H9 (cell line): ENCODE measurements around the gene SUV39H1. TPM values are rescaled to one million over a fixed set of nuclear protein-coding genes. Genes with fewer than 3 reads are reported as not detected.
"Not testable (repeated sequence)": the region's sequence is repeated elsewhere in the genome, so short reads cannot be mapped to it uniquely, and the experiment has no call there.

ENCODE experiments used
- DNase-seq: peaks from one replicate; pipeline ENCODE4 v3.0.0-alpha.2; 2017
- H2AFZ ChIP-seq: one replicate; pipeline ENCODE4 v1.6.1; 2013; ENCODE audit warnings: mild to moderate bottlenecking, low read length, control low read depth, moderate library complexity
- H2AK5ac ChIP-seq: 2 replicates; pipeline ENCODE4 v1.6.1; 2013; ENCODE audit warnings: low read length, control low read depth, mixed read lengths; ENCODE audit not compliant: insufficient read length
- H2BK120ac ChIP-seq: one replicate; pipeline ENCODE4 v1.6.1; 2013; ENCODE audit warnings: low read depth, mild to moderate bottlenecking, low read length, control low read depth, inconsistent platforms; ENCODE audit not compliant: poor library complexity, severe bottlenecking
- H2BK12ac ChIP-seq: 2 replicates; pipeline ENCODE4 v1.6.1; 2013; ENCODE audit warnings: low read length, control low read depth, mixed read lengths, low read depth; ENCODE audit not compliant: insufficient read length
- H2BK15ac ChIP-seq: 2 replicates; pipeline ENCODE4 v1.6.1; 2013; ENCODE audit warnings: low read depth, low read length, control low read depth
- H2BK20ac ChIP-seq: one replicate; pipeline ENCODE4 v1.6.1; 2013; ENCODE audit warnings: low read depth, mild to moderate bottlenecking, low read length, control low read depth, inconsistent platforms; ENCODE audit not compliant: poor library complexity, severe bottlenecking
- H2BK5ac ChIP-seq: 2 replicates; pipeline ENCODE4 v1.6.1; 2013; ENCODE audit warnings: low read length, control low read depth, mixed read lengths; ENCODE audit not compliant: insufficient read length
- H3K14ac ChIP-seq: 2 replicates; pipeline ENCODE4 v1.6.1; 2013; ENCODE audit warnings: low read length, control low read depth; ENCODE audit not compliant: insufficient read depth
- H3K18ac ChIP-seq: 2 replicates; pipeline ENCODE4 v1.6.1; 2013; ENCODE audit warnings: low read depth, mild to moderate bottlenecking, mixed read lengths, low read length, control low read depth; ENCODE audit not compliant: insufficient read length
- H3K23ac ChIP-seq: 2 replicates; pipeline ENCODE4 v1.6.1; 2013; ENCODE audit warnings: low read length, control low read depth, mixed read lengths, low read depth; ENCODE audit not compliant: insufficient read length
- H3K23me2 ChIP-seq: 2 replicates; pipeline ENCODE4 v1.6.1; 2013; ENCODE audit warnings: low read depth, mild to moderate bottlenecking, mixed read lengths, low read length, control low read depth; ENCODE audit not compliant: insufficient read length, poor library complexity, severe bottlenecking
- H3K27ac ChIP-seq: 2 replicates; pipeline ENCODE4 v1.5.1; 2013; ENCODE audit warnings: low read length, control low read depth, mixed read lengths, low read depth; ENCODE audit not compliant: insufficient read length
- H3K27me3 ChIP-seq: 2 replicates; pipeline ENCODE4 v1.6.1; 2013; ENCODE audit warnings: low read length, control low read depth, inconsistent platforms; ENCODE audit not compliant: insufficient read depth
- H3K4ac ChIP-seq: 2 replicates; pipeline ENCODE4 v1.6.1; 2013; ENCODE audit warnings: low read depth, mild to moderate bottlenecking, control low read depth, inconsistent platforms, low read length, moderate library complexity
- H3K4me1 ChIP-seq: 2 replicates; pipeline ENCODE4 v1.6.1; 2013; ENCODE audit warnings: low read length, control low read depth, inconsistent platforms; ENCODE audit not compliant: insufficient read depth
- H3K4me2 ChIP-seq: 2 replicates; pipeline ENCODE4 v1.6.1; 2013; ENCODE audit warnings: low read length, control low read depth, mixed read lengths; ENCODE audit not compliant: insufficient read length, insufficient read depth
- H3K56ac ChIP-seq: 2 replicates; pipeline ENCODE4 v1.6.1; 2013; ENCODE audit warnings: low read depth, mild to moderate bottlenecking, mixed read lengths, low read length, control low read depth; ENCODE audit not compliant: insufficient read length
- H3K79me1 ChIP-seq: 2 replicates; pipeline ENCODE4 v1.6.1; 2013; ENCODE audit warnings: low read depth, mild to moderate bottlenecking, moderate library complexity, low read length, control low read depth, inconsistent platforms; ENCODE audit not compliant: insufficient read depth, poor library complexity, severe bottlenecking
- H3K79me2 ChIP-seq: 2 replicates; pipeline ENCODE4 v1.6.1; 2013; ENCODE audit warnings: low read length, control low read depth, inconsistent platforms; ENCODE audit not compliant: insufficient read depth
- H3K9ac ChIP-seq: 2 replicates; pipeline ENCODE4 v1.6.1; 2013; ENCODE audit warnings: low read length, control low read depth, mixed read lengths; ENCODE audit not compliant: insufficient read length; ENCODE audit errors: extremely low read depth
- H3K9me3 ChIP-seq: one replicate; pipeline ENCODE4 v1.6.1; 2013; ENCODE audit warnings: low read depth, low read length, inconsistent platforms; ENCODE audit not compliant: control insufficient read depth
- H3T11ph ChIP-seq: one replicate; pipeline ENCODE4 v1.6.1; 2013; ENCODE audit warnings: mild to moderate bottlenecking, low read length, control low read depth, inconsistent platforms
- H4K20me1 ChIP-seq: one replicate; pipeline ENCODE4 v1.6.1; 2013; ENCODE audit not compliant: control insufficient read depth, insufficient read length, insufficient read depth
- H4K5ac ChIP-seq: 2 replicates; pipeline ENCODE4 v1.6.1; 2013; ENCODE audit warnings: low read depth, mild to moderate bottlenecking, mixed read lengths, low read length, control low read depth; ENCODE audit not compliant: insufficient read length
- H4K8ac ChIP-seq: replicated peaks from 2 replicates; pipeline ENCODE4 v1.6.1; 2013; ENCODE audit warnings: low read length, control low read depth, mixed read lengths, low read depth; ENCODE audit not compliant: insufficient read length
- H4K91ac ChIP-seq: 2 replicates; pipeline ENCODE4 v1.6.1; 2013; ENCODE audit warnings: low read depth, mild to moderate bottlenecking, moderate library complexity, mixed read lengths, low read length, control low read depth; ENCODE audit not compliant: insufficient read length
- H3K27ac Mint-ChIP-seq, 3 experiments: 2 replicates in 2 of 3; 3 replicates in 1 of 3; pipeline ENCODE4 v1.8.0; 2020 to 2021; ENCODE audit warnings: mixed read lengths in 3 of 3, mild to moderate bottlenecking in 1 of 3, moderate library complexity in 1 of 3
- H3K27me3 Mint-ChIP-seq: 2 replicates; pipeline ENCODE4 v1.8.0; 2021; ENCODE audit warnings: low read depth, mild to moderate bottlenecking, moderate library complexity, mixed read lengths
- H3K36me3 Mint-ChIP-seq, 3 experiments: 2 replicates in 2 of 3; 3 replicates in 1 of 3; pipeline ENCODE4 v1.8.0; 2020 to 2021; ENCODE audit warnings: low read depth in 3 of 3, mixed read lengths in 3 of 3; ENCODE audit not compliant: insufficient read depth in 1 of 3
- H3K4me1 Mint-ChIP-seq, 2 experiments: 2 replicates each; pipeline ENCODE4 v1.8.0; 2020; ENCODE audit warnings: mixed read lengths in 2 of 2
- H3K4me3 Mint-ChIP-seq, 2 experiments: 2 replicates in 1 of 2; 3 replicates in 1 of 2; pipeline ENCODE4 v1.8.0; 2020 to 2021; ENCODE audit warnings: mild to moderate bottlenecking in 2 of 2, mixed read lengths in 2 of 2, moderate library complexity in 1 of 2
- H3K9me3 Mint-ChIP-seq, 2 experiments: 2 replicates in 1 of 2; 3 replicates in 1 of 2; pipeline ENCODE4 v1.8.0; 2020; ENCODE audit warnings: mild to moderate bottlenecking in 2 of 2, mixed read lengths in 2 of 2, moderate library complexity in 1 of 2
- whole genome bisulfite sequencing: extraction: QIAGEN DNeasy Blood & Tissue Kit; methylation state at CpG from one replicate; pipeline ENCODE4 v1.1.7; 2013; ENCODE audit warnings: missing lambda C conversion rate, low lambda C conversion rate, mixed read lengths; ENCODE audit not compliant: insufficient read length; ENCODE audit errors: extremely low coverage; 5-methylcytosine and 5-hydroxymethylcytosine counted together
- total RNA-seq: library from RNA; stranded (reverse); gene quantifications from 2 replicates; pipeline ENCODE4 v1.2.1, GENCODE V29; 2021

SUV39H1 gene
- total RNA-seq, 1 experiment from 2014 or later: 16.2 TPM

GRCh38 chrX:48654746-48655145 lies 41.8 kb upstream of the SUV39H1 start:
- not testable (repeated sequence) for H3K4me3 Mint-ChIP-seq, H3T11ph ChIP-seq, H3K27ac ChIP-seq, H2AK5ac ChIP-seq, H3K27ac Mint-ChIP-seq, H3K79me2 ChIP-seq, H4K5ac ChIP-seq, H2BK20ac ChIP-seq, H3K27me3 ChIP-seq, H3K4me1 ChIP-seq, DNase-seq, H4K91ac ChIP-seq, H3K4ac ChIP-seq, H3K36me3 Mint-ChIP-seq, H3K14ac ChIP-seq, H2BK120ac ChIP-seq, H2BK15ac ChIP-seq, H3K56ac ChIP-seq, H3K9ac ChIP-seq, H3K9me3 ChIP-seq, H3K79me1 ChIP-seq, H4K20me1 ChIP-seq, H3K18ac ChIP-seq, H4K8ac ChIP-seq, H3K4me2 ChIP-seq, H2BK5ac ChIP-seq, H3K23ac ChIP-seq, H2AFZ ChIP-seq, H2BK12ac ChIP-seq, H3K23me2 ChIP-seq
- Mint-ChIP-seq H3K4me1 (peaks cover 11 to 15% of the 10 kb centered on the region in 2 experiments), H3K27me3 (peaks cover 15% of the 10 kb centered on the region), H3K9me3 (peaks cover 56 to 62% of the 10 kb centered on the region in 2 experiments)
- WGBS: no CpG with 5 or more reads among the region's 19 CpGs

- H3K23ac ChIP-seq, H3K9ac ChIP-seq, H2AFZ ChIP-seq, DNase-seq, H3K4me1 ChIP-seq, H3K27me3 ChIP-seq, H3K23me2 ChIP-seq, H3K79me2 ChIP-seq, H3K4me3 Mint-ChIP-seq, H4K20me1 ChIP-seq, H4K8ac ChIP-seq, H2BK15ac ChIP-seq, H3K4me2 ChIP-seq, H4K91ac ChIP-seq, H3K27ac ChIP-seq, H3K27ac Mint-ChIP-seq, H2BK120ac ChIP-seq, H3K4ac ChIP-seq, H3K18ac ChIP-seq, H3K14ac ChIP-seq, H3K27me3 Mint-ChIP-seq, H2BK12ac ChIP-seq, H4K5ac ChIP-seq, H3K79me1 ChIP-seq, H3K4me1 Mint-ChIP-seq, H2AK5ac ChIP-seq, H2BK20ac ChIP-seq, H3T11ph ChIP-seq, H3K56ac ChIP-seq, H2BK5ac ChIP-seq: not testable (repeated sequence)
- Mint-ChIP-seq H3K9me3 (peaks cover 54 to 58% of the 10 kb centered on the region in 2 experiments), H3K36me3 (peaks cover 8 to 17% (median 11%) of the 10 kb centered on the region in 3 experiments; a peak in 6 of 7 replicates)
- no CpG with 5 or more reads among the region's 34 CpGs for WGBS
- H3K9me3 ChIP-seq: peaks cover 16% of the 10 kb centered on the region
Measured at GRCh38 chrX:48659686-48660085, 36.8 kb upstream of the SUV39H1 start.
